ENCODE measurements around the gene NAB1.

Gene NAB1

DNA sequence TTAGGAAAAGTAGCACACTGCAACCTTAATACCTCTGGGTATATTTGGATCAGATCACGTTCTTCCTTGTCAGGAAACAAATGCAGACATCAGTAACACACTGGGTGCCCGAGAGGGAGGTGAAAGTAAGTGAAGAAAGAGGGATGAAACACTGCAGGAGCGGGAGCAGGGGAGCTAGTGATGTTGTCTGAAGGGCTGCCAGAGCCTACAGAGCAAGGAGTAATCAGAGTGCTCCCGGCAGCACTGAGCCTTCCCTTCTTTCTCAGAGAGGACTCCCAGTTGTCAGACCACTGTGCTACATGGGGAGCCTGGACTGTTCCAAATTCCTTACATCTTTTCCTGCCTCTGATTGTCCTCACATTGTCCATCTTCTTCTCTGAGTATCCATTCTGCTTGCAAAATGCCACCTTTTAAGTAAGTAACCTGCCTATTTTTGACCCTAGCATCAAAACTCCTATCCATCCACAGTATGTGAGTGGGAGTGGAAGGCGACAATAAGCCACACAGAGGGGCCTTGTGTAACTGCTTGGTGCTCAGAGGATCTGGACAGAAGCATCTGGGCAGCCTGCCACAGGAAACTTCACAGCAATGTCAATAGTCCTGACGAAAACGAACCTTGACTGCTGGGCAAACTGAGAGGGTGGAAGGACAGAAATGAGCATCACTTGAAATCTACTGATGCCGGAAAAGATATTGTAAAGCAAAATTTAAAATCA is 10.8 kb upstream of the NAB1 start:
- DNase-seq = no peak

GRCh38 chr2:190640117-190640516 is 8.8 kb upstream of the NAB1 start:
- no peak for DNase-seq

DNA sequence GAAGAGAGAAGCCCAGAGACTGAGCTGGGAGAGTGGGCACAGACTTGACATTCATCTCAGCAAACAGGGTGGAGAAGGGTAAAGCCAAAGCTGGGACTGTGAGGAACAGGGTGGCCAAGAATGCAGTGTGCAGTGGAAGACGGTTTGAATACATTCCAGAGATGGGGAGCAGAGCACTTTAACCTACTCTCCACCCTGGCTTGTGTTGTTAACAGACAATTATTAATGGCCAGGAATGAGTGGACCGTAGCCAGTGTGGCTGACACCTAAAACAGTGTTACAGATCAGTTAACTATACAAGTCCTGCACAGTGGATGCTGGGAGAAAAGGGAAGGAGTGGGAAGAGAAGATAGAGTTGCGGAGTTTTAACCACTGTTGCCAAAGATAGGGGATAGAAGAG is 7.4 kb upstream of the NAB1 start:
- DNase-seq = no peak

DNA sequence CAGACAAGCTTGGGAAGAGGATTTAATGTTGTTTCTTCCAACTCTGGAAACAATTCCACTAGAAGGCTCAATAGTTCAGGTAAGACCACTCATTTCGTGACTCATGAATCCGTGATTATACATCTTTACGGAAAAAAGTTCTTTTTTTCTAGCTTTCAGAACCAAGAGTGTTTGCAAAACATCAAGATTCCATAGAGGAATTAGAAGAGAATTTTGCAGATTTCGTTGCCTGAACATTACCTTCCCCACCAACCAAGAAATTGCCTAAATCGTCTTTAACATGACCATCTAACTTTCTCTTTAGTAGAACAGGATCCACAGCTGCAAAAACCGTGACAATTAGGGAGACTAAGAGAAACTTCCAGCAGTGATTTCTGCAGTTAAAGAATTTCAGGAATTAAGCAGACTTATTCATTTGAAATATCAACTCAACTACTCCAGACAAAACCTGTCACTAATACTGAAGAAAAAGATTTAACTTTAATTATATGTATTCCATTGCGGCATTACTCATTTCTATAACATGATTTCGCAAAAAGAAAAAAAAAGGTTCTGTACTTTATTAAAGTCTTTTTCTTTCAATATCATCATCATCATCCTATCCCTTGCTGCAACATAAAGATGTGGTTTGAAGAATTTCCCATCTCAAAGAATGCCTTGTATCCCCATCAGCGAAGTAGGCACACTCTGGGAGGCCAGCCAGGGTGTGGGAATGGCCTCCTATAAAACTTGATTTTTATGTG is 1.9 kb upstream of the NAB1 start:
- no peak for DNase-seq

GRCh38 chr2:190648289-190649034 is 421 bp upstream of the NAB1 start:
- DNase-seq = peak; percentile 77 to 81

DNA sequence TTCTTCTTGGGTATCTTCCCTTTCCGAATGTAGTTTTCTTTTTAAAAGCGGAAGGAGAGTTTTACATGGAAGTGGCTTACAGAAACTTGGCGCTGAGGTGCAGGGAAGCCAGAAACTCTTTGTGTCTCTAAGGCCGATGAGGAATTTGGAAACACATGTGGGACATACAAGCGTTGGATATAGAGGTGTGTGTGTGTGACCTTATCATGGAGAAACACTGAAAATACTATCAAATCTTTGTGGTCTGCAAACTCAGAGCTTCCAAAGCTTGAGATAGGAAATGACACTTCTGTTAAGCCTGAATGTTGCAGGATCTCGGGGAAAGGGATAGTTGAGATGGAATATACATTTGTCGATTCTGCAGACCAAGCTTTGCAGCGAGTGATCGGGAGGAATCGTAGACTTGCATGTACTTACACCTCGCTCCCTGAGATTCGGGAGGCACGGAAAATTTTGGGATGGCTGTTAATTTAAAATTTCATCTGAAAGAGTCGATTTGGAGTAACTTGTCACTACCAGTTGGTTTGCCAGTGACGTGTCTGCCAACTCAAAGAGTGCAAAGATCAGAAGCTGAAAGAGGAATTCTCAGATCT is 1.0 kb downstream of the NAB1 start:
- peak; percentile 13 to 23 for DNase-seq

DNA sequence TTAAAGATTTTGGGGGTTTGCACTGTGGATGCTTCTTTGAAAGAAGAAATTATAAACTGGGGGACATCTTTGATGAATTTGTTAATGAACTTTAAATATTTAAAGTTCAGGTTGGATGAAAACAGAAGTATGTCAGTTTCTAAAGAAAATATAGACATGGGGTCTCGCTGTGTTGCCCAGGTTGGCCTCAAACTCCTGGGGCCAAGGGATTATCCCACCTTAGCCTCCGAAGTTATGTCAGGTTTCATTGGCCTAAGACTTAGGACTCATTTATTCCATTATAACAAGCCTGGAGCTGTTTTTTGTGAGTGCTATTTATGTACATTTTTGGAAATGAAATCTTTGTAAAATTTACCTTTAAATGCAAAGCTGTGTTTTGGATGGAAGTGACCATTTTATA is 2.5 kb downstream of the NAB1 start:
- no peak for DNase-seq

DNA sequence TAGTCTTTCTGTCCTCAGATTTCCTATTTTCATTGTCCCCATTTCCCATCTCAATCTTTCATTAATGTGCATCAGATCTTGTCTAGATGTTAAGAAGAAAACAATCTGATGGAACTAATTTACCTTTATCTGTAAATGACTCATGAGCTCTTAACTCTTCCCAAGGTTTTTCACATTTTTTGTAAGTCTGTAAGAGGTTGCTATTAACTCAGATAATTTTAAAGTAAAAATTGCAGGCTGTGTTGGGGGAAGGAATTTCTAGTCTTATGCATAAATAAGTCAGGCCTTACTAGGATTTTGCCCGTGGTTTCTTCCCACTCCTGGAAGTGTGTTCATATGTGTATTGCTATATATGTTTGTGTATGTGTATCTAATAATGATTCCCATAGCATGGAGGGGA is 4.3 kb downstream of the NAB1 start:
- DNase-seq = no peak

- DNase-seq = no peak
These were observed 5.0 kb downstream of the NAB1 start for GRCh38 chr2:190653931-190654330.

DNA sequence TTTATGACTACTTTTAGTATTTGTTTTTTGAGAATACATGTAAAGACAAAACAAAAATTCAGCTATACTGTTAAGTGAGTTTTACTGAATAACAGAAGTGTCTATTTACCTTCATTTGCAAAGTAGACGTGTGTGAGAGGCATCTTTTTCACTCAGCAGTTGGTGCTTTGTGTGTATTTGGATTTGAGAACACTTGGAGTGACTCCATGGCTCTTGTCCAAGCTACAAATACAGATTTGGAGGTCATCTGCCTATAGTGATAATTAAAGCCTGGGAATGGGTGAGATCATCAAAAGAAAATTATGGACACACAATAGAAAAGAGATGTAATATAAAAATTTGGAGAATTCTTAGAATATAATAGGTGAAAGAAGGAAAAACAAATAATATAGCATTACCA is 6.2 kb downstream of the NAB1 start:
- no peak for DNase-seq

- no peak for DNase-seq
These were observed 6.7 kb downstream of the NAB1 start for GRCh38 chr2:190655570-190655969.

DNA sequence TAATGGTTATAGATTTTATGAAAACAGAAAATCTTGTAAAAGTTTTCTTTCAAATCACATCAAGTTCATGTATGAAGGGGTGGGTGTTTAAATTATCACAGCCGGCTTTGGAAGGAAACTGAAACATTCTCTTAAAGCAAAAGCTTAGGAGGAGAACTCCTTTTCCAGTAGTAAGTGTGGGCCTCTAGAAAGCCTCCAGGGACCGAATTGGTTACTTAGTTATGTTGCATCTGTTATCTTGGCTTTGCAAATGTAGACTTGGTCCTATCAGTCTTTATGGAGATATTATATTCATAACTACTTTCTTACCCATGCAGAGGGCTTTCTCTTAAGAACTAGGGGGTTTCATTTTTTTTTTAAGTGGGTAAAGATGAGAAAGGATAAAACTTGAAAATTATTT is 7.4 kb downstream of the NAB1 start:
- no peak for DNase-seq

GRCh38 chr2:190657474-190658255 is 8.8 kb downstream of the NAB1 start:
- no peak for DNase-seq

GRCh38 chr2:190659553-190659952 is 10.7 kb downstream of the NAB1 start:
- no peak for DNase-seq

- DNase-seq = no peak
These were observed 13.9 kb downstream of the NAB1 start for GRCh38 chr2:190662754-190663153.

- DNase-seq = no peak
These were observed 14.5 kb downstream of the NAB1 start for GRCh38 chr2:190663348-190663747.

DNA sequence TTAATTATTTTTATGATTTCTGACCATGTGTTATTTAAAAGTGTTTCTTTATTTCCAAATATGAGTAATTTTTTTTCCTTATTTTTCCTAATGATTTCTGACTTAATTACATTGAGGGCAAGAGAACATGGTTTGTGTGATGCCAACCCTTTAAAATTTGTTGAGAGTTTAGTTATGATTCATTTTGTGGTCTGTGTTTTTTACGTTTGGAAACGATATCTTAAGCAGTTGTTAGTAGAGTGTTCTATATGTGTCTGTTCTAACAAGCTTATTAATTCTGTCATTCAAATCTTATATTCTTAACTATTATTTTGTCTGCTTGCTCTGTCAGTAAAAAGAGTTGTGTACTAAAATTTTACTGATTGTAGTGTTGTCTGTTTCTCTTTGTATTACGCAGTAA is 15.0 kb downstream of the NAB1 start:
- DNase-seq = no peak

DNA sequence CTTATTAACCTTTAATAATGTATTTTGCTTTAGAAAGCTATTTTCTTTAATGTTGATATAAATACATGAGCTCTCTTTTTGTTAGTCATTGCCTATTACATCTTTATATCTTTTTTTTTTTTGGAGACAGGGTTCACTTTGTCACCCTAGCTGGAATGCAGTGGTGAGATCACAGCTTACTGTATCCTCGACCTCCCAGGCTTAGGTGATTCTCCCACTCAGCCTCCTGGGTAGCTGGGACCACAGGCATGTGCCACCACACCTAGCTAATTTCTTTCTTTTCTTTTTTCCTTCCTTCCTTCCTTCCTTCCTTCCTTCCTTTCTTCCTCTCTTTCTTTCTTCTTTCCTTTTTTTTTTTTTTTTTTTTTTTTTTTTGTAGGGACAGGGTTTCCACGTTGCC is 15.4 kb downstream of the NAB1 start:
- no peak for DNase-seq

- DNase-seq = no peak
These were observed 18.0 kb downstream of the NAB1 start for GRCh38 chr2:190666895-190667294.

DNA sequence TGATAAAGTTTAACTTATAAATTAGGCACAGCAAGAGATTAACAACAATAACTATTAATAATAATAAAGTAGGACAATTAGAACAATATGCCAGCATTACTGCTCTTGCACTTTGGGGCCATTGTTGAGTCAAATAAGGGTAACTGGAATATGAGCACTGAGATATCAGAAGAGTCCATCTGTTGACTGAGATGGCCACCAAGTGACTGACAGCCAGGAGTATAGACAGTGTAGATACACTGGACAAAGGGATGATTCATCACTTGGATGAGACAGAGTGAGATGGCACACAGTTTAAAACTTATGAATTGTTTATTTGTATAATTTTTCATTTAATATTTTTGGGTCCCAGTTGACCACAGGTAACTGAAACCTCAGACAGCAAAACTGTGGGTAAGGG is 20.0 kb downstream of the NAB1 start:
- no peak for DNase-seq

GRCh38 chr2:190670182-190670946 is 21.5 kb downstream of the NAB1 start:
- no peak for DNase-seq
